NCI-H748 (cell line): ENCODE measurements around the gene ZFAND2A.

Source experiments
- DNase-seq: peaks from one replicate; lab custom pipeline; 2025; ENCODE audit not compliant: unreplicated experiment; lab: John Stamatoyannopoulos, UW

The ZFAND2A gene

DNA sequence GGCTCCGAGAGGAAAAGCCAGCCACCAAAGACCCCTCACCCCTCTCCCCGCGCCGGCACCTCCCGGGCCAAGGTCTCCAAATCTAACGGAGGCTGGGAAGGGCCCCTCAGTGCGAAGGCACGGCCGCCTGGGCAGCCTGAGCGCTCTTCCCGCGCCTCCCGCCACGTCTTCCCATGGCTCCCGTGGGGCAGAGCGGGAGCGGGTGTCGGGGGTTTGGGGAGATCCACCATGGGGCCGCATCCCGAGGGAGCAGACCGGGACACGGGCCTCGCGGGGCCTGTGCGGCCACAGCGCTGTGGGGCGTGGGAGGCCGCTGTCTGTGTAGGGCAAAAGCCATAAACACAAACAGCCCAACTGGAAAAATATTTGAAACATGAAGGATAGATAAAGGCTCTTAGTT, 49.6 kb downstream of the ZFAND2A start:
- no peak for DNase-seq

DNA sequence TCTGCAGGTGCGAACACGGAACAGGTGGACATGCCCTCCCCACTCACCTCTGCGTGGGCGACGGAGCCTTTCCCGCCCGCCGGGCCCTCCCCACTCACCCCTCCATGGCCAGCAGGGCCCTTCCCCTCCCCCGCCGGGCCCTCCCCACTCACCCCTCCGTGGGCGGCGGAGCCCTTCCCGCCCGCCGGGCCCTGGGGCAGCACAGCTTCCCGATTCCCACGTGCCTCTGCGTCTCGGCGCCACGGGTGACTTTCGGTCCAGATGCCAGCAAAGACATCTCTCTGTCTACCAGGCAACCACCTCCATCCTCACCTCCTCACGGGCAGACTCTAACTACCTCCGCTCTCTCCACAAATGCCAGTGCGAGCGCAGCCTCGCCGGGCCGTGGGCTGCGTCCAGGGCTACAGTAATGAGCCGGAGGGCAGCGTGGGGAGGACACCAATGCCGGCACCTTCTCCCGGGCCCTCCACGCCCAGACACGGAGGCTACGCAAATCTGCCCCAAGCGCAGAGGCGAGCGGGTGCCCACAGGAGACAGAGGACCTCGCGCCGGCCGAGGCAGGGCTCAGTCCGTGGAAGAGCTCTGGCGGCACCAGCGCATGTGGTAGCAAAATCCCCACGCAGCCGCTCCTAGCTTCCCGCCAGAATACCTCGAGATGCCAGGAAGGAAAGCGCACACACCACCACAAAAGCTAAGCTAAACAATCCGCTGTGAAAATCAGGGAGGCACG, 50.2 kb downstream of the ZFAND2A start:
- no peak for DNase-seq

DNA sequence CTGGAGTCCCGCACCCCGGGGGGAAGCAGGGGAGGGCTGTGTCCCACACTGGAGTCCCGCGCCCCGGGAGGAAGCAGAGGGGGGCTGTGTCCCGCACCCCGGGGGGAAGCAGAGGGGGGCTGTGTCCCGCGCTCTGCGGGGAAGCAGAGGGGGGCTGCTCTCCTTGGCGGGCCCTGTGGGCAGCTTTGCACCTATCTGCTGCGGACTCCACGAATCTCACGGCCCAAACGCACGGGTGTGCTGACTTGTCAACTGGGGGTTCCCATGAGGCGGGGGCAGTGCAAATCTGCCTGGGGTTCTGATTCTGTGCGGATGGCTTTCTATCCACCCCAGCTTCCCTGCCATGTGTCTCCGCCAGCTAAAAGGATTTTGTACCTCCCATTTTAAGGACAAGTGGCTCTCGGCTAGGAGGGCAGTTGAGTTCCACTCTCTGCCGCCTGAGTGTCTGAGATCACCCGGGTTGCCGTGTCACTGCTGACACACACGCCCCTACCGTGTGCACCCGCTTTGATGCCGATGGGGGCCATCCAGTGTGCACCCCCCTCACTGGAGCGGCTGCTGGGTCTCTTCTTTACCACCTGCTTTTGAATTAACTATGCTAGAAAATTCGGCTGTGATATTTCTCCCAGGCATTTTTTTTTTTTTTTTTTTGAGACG, 51.6 kb downstream of the ZFAND2A start:
- no peak for DNase-seq

DNA sequence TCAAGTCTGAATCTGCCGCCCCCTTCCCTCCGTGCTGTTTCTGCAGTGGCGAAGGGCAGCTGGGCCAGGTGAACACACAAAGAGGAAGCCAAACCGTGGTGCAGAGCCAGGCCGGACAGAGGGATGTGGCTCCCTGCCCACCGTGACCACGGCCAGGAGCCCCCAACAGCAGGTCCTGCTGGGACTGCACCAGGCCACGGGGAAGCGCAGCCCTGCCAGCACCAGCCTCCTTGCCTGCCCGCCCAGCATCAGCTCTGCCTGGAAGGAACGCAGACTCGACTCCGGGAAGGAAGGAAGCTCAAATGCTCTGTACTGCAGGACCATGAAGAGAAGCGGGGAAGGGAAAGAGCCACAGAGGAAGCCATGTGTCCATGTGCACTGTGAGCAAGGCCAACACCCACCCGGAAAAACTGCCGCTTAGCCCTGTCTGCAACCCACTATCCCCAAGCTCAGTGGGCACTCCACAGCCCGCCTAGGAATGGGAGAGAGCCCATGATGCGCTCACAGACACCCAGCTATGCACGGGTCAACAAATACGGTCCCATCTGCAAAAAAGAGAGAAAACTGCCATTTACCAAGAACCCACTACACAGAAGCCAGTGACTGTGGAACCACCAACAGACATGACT, 53.1 kb downstream of the ZFAND2A start:
- no peak for DNase-seq

DNA sequence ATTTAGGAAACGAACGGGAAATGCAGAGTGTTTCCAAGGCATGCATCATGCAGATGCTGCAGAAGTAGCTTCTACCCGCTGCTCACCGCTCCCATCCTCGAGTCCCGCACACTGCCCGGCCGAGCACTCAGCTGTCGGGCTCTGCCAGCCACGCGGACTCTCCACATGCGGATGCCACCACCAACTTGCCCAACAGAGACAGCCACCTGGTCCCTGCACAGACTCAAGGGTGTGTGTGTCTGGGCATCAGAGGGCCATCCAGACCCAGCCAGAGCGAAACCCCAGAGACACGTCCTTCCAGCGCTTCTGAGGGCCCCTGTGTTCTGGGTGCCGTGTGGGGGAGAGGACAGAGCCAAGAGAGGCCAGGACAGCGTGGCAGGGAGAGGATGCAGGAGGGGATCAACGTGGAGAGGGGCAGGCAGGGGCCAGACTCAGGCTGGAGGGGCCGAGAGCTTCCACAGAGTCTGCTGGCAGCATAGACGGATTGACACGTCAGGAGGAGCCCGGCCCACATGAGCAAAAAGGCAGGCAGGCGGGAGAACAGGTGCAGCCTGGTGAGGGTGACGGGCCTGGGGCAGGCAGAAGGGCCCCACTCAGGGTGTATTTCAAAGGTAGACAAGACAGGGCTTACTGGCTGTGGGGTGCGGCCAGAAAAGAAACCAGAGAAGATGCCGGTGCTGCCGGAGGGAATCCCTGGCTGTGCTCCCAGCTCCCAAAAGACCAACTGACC, 53.8 kb downstream of the ZFAND2A start:
- no peak for DNase-seq

DNA sequence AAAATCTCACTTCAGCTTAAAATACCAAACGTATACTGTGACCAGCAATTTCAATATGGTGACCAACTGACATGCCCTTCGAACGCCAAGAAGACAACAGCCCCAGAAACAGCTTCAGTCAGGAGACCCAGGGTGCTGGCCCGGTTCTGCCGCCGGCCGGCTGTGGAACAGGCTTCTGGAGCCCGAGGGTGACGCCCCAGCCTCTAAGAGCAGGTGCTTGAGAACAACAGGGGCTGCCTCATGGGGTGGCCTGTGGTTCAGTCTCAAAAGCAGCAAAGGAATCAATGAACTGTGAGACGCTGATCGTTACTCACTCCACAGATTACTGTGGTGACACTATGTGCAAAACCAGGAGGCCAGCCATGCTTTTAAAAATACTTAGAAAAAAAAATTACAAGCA, 54.8 kb downstream of the ZFAND2A start:
- no peak for DNase-seq

DNA sequence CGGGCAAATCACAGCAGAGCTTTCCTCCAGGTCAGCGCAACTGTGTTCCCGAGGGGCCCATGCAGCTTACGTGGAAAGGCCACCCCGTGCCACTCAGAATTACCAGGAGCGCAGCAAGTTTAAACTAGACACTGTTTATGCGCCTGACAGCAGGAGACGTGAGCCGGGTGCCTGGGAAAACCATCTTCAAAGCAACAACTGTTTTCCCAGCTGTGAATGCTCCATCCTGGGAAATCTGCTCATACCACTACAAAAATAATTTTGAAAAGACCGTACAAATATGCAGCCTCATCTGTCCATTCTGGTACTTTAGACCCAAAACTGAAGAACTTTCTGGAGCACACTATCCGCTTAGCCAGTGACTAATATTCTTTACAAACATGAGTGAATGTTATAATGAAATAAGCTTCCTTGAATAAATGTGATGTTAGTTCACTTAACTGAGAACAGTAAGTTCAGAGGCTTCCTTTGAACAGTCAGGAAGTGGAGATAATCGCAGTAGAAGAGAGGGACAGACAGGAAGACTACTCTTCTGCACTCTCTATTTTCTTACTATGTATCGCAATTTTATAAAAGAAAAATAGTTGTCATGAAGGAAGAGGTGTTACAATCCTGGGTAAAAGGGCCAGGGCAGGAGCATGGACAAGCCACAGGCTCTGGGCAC, 55.3 kb downstream of the ZFAND2A start:
- DNase-seq, result no peak

DNA sequence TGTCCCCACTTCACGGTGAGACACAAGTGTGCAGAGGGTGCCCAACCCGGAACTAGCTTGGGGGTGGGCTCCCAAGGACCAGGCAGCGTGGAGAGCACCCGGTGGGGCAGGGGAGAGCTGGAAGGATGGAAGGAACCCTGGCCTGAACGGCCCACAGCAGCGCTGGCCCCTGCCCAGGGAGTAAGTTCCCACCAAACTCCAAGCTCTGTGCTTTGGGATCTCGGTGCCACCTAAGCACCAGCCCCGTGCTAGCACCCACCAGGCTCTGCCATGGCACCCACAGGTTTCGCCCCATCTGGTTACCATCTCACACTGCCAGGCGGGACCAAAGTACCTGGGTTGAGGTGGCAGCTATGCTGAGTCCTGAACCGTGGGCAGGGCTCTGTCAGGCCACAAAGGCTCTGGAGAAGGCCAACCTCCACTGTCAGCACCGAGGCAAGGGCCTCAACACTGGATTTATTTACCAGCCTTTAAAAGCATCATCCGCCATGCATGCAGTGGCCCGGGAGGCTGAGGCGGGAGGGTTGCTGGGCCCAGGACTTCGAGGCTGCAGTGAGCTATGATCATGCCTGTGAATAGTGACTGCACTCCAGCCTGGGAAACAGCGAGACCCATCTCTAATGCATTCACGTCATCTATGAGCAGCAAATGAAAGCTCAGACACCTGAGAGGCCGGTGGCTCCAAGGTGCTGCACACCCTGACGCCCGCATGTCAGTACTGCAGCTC, 56.0 kb downstream of the ZFAND2A start:
- no peak for DNase-seq

DNA sequence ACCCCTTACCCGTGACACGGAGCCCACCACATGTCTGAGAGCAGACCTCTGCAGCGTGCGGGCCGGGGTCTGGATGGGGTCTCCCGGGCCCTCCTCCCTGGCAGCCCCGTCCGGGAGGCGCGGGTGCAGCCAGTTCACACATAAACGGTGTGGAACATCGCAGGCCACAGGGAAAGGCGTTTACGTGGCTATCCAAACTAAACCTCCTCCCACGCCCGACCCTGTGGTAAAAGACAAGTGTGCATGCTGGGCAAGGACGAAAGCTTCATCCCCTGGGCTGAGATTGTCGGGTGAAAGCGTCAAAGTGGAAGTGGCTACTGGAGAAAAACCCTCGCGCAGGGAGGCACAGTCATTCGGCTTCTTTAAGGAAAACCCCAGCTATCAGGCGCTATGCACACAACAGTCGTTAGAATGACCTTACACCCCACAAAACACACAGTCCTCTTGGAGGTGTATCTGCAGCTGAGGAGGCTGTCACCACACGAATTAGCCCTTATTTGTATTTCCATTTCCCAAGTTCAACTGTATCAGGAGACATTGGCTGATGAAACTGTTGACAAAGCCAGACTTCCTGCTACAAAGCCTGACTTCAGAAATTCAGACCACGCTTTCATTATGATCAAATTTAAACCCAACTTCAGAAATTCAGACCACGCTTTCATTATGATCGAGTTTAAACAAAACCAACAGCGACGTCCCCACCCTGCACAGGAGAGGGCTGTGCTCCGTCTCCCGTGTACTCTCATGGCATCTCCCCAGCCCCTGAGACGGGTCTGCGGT, 56.8 kb downstream of the ZFAND2A start:
- no peak for DNase-seq
